B cell (primary cell): ENCODE measurements around the gene LRRC8A. TPM values are rescaled to one million over a fixed set of nuclear protein-coding genes. Genes with fewer than 3 reads are reported as not detected.
"Not testable (repeated sequence)": the region's sequence is repeated elsewhere in the genome, so short reads cannot be mapped to it uniquely, and the experiment has no call there.

Experiments used
- ATAC-seq: fragments of 200-7000 bp; cut with Tn5 transposase; one replicate; pipeline ENCODE4 v1.10.0; 2021; ENCODE audit warnings: low read depth, mild to moderate bottlenecking, moderate number of reproducible peaks, moderate library complexity
- CTCF ChIA-PET: fragments of 350-600 bp; sonication (Branson Sonifier 250); formaldehyde crosslinking; loops from one replicate; lab custom pipeline; 2021; ENCODE audit warnings: antibody characterized with exemption, inconsistent platforms; lab: Charles Lee
- POLR2A ChIA-PET: fragments of 350-600 bp; sonication (Branson Sonifier 250); formaldehyde crosslinking; loops from one replicate; lab custom pipeline; 2021; ENCODE audit warnings: antibody characterized with exemption; lab: Charles Lee
- DNase-seq: peaks from one replicate; pipeline ENCODE4 v3.0.0; 2013
- H2AFZ ChIP-seq: 2 replicates; pipeline ENCODE4 v1.6.1; 2012; ENCODE audit warnings: mild to moderate bottlenecking, low read depth, low read length; ENCODE audit not compliant: insufficient read depth, poor library complexity, severe bottlenecking
- H3K27ac ChIP-seq, 2 donors: 1 replicate in 1 of 2; 2 replicates in 1 of 2; pipeline ENCODE4 v1.5.1; 2012 to 2013; ENCODE audit warnings: low read length in 2 of 2, mild to moderate bottlenecking in 2 of 2, moderate library complexity in 1 of 2
- H3K27me3 ChIP-seq, 4 experiments: fragments of 200-600 bp in 1 of 4; sonication (generic) in 1 of 4; replicated peaks in 1 of 4; 1 replicate in 2 of 4; 2 replicates in 2 of 4; pipeline versions ENCODE4 v1.6.1 to v1.7.0; 2013 to 2016; ENCODE audit warnings: low read length in 3 of 4, mild to moderate bottlenecking in 2 of 4, mixed read lengths in 1 of 4, moderate library complexity in 1 of 4; ENCODE audit not compliant: insufficient read depth in 4 of 4, control insufficient read depth in 3 of 4; ENCODE audit errors: control extremely low read depth in 1 of 4
- H3K36me3 ChIP-seq, 2 experiments: replicated peaks in 1 of 2; 1 replicate in 1 of 2; 2 replicates in 1 of 2; pipeline versions ENCODE4 v1.6.1 to v1.7.1; 2013; ENCODE audit warnings: low read length in 1 of 2; ENCODE audit not compliant: insufficient read depth in 2 of 2, control insufficient read depth in 1 of 2; ENCODE audit errors: control extremely low read depth in 1 of 2, extremely low read depth in 1 of 2
- H3K4me1 ChIP-seq, 2 donors: fragments of 200-600 bp in 1 of 2; sonication (generic) in 1 of 2; 1 replicate in 1 of 2; 2 replicates in 1 of 2; pipeline versions ENCODE4 v1.5.1 to v1.6.1; 2013 to 2017; ENCODE audit warnings: low read length in 2 of 2; ENCODE audit not compliant: control insufficient read depth in 2 of 2, insufficient read depth in 2 of 2
- H3K4me2 ChIP-seq: replicated peaks from 2 replicates; pipeline ENCODE3; 2012; ENCODE audit warnings: mild to moderate bottlenecking, low read depth, low read length; ENCODE audit not compliant: poor library complexity, severe bottlenecking
- H3K4me3 ChIP-seq, 5 experiments: fragments of 200-600 bp in 1 of 5; sonication (generic) in 1 of 5; 1 replicate in 3 of 5; 2 replicates in 2 of 5; pipeline versions ENCODE4 v1.5.1 to v1.7.0; 2011 to 2016; ENCODE audit warnings: low read length in 4 of 5, mild to moderate bottlenecking in 4 of 5, low read depth in 2 of 5, control low read depth in 1 of 5, moderate library complexity in 1 of 5; ENCODE audit not compliant: insufficient read depth in 1 of 5; ENCODE audit errors: control extremely low read depth in 1 of 5, extremely low read depth in 1 of 5
- H3K79me2 ChIP-seq: fragments of 200-600 bp; sonication (generic); one replicate; pipeline ENCODE4 v1.6.0; 2016; ENCODE audit warnings: low read length; ENCODE audit not compliant: control insufficient read depth, insufficient read depth
- H3K9ac ChIP-seq: fragments of 200-600 bp; sonication (generic); 2 replicates; pipeline ENCODE4 v1.6.1; 2017; ENCODE audit warnings: mild to moderate bottlenecking, low read length, moderate library complexity
- H3K9me3 ChIP-seq, 3 donors: one replicate each; pipeline versions ENCODE4 v1.6.1 to v1.7.1; 2013; ENCODE audit warnings: low read length in 2 of 3; ENCODE audit not compliant: control insufficient read depth in 2 of 3, insufficient read depth in 1 of 3; ENCODE audit errors: control extremely low read depth in 1 of 3
- H4K20me1 ChIP-seq: 2 replicates; pipeline ENCODE4 v1.6.0; 2012; ENCODE audit warnings: mild to moderate bottlenecking, low read length; ENCODE audit not compliant: insufficient read depth, control insufficient read depth, poor library complexity, severe bottlenecking
- H3K27ac Mint-ChIP-seq: one replicate; pipeline ENCODE4 v1.8.0; 2021; ENCODE audit warnings: mixed read lengths
- H3K27me3 Mint-ChIP-seq: one replicate; pipeline ENCODE4 v1.8.0; 2021; ENCODE audit warnings: mixed read lengths
- H3K4me1 Mint-ChIP-seq: one replicate; pipeline ENCODE4 v1.8.0; 2021; ENCODE audit warnings: mixed read lengths
- H3K4me3 Mint-ChIP-seq: one replicate; pipeline ENCODE4 v1.8.0; 2021; ENCODE audit warnings: mixed read lengths
- H3K9me3 Mint-ChIP-seq: one replicate; pipeline ENCODE4 v1.8.0; 2022; ENCODE audit warnings: mixed read lengths; ENCODE audit not compliant: insufficient read depth
- CTCF ChIP-seq: fragments of 200-600 bp; IDR thresholded peaks from one replicate; pipeline ENCODE4 v1.8.0; 2022; ENCODE audit warnings: antibody characterized with exemption, mild to moderate bottlenecking
- EZH2 ChIP-seq: IDR thresholded peaks from 2 replicates; pipeline ENCODE4 v1.6.1; 2012; ENCODE audit warnings: borderline replicate concordance, low read depth, mild to moderate bottlenecking, moderate library complexity, low read length; ENCODE audit not compliant: insufficient read depth, poor library complexity, severe bottlenecking
- whole genome bisulfite sequencing: methylation state at CpG from one replicate; pipeline ENCODE4 v1.1.5; 2013; ENCODE audit warnings: missing lambda C conversion rate; ENCODE audit not compliant: insufficient coverage; 5-methylcytosine and 5-hydroxymethylcytosine counted together
- intact Hi-C: fragments of 100-400 bp; cut with micrococcal nuclease; formaldehyde crosslinking; loops from one replicate; pipeline ENCODE4 v1.10.0; 2022
- polyA plus RNA-seq: library from polyadenylated mRNA; depleted of rRNA; stranded (reverse); fragments of >200 nt; gene quantifications from 2 replicates; pipeline ENCODE4 v1.2.3, GENCODE V29; 2012
- total RNA-seq, 2 donors: library from RNA; stranded (reverse); fragments of 120-200 nt in 1 of 2; gene quantifications; 1 replicate in 1 of 2; 2 replicates in 1 of 2; pipeline versions ENCODE4 v1.2.3 to v1.2.4, GENCODE V29; 2013 to 2022

The LRRC8A gene
- total and polyA plus RNA-seq, 2 donors (not counting 1 experiment from before 2014, with no cell fraction given): 13.1 to 14.5 TPM

- no peak overlapping the region for H3K9ac ChIP-seq
- H4K20me1 ChIP-seq: no peaks in the 10 kb centered on the region
- TF ChIP-seq EZH2: no peak
- TF ChIP-seq CTCF: no peak
- H3K27me3 ChIP-seq: no peaks in the 10 kb centered on the region
- POLR2A ChIA-PET: no interaction called here
- no peak overlapping the region for H3K4me3 ChIP-seq
- no peak overlapping the region for H3K27ac ChIP-seq
- H3K9me3 ChIP-seq: no peaks in the 10 kb centered on the region
- Mint-ChIP-seq H3K4me3 (no peak overlapping the region), H3K27me3 (no peaks in the 10 kb centered on the region), H3K9me3 (no peaks in the 10 kb centered on the region), H3K27ac (no peak overlapping the region), H3K4me1 (peaks cover 27% of the 10 kb centered on the region)
- intact Hi-C loops: loop anchor here (10.0 kb wide), 1 partner anchor 681 kb away; the partner anchor contains the start of genes C9orf50 and NTMT1
- H3K79me2 ChIP-seq: peaks cover 27% of the 10 kb centered on the region
- CTCF ChIA-PET: no interaction called here
- WGBS: 92% methylated on average over 2 of the region's 7 CpGs
- no peak overlapping the region for H3K4me2 ChIP-seq
- H3K4me1 ChIP-seq: peaks cover 15 to 18% of the 10 kb centered on the region in 2 donors
- H2AFZ ChIP-seq: no peak overlapping the region
- ATAC-seq (no peak), DNase-seq (no peak)
- peaks cover 0 to 4% of the 10 kb centered on the region in 2 experiments for H3K36me3 ChIP-seq
Observed at GRCh38 chr9:128943832-128944620, 62.1 kb downstream of the LRRC8A start.

- intact Hi-C loops: loop anchor here (5.0 to 10.0 kb wide), 2 partner anchors 573 to 680 kb away; partner anchors contain the start of genes C9orf50, NTMT1 and URM1
- ATAC-seq, H2AFZ ChIP-seq, H3K4me3 ChIP-seq, H3K36me3 ChIP-seq, H3K27ac ChIP-seq, DNase-seq, H3K27me3 ChIP-seq, H3K4me3 Mint-ChIP-seq, H3K9me3 Mint-ChIP-seq, H3K9me3 ChIP-seq, H3K27ac Mint-ChIP-seq, POLR2A ChIA-PET, CTCF ChIA-PET, H3K9ac ChIP-seq, H3K4me2 ChIP-seq, H3K27me3 Mint-ChIP-seq, H4K20me1 ChIP-seq: not testable (repeated sequence)
- peaks cover 27% of the 10 kb centered on the region for H3K4me1 Mint-ChIP-seq
- WGBS: 90% methylated on average over 3 of the region's 7 CpGs
- Histone ChIP-seq H3K79me2 (peaks cover 35% of the 10 kb centered on the region), H3K4me1 (peaks cover 15 to 18% of the 10 kb centered on the region in 2 donors)
Observed at GRCh38 chr9:128944966-128945365, 63.0 kb downstream of the LRRC8A start.
